ENCODE data around the gene ZEB2.

The ZEB2 gene

DNA sequence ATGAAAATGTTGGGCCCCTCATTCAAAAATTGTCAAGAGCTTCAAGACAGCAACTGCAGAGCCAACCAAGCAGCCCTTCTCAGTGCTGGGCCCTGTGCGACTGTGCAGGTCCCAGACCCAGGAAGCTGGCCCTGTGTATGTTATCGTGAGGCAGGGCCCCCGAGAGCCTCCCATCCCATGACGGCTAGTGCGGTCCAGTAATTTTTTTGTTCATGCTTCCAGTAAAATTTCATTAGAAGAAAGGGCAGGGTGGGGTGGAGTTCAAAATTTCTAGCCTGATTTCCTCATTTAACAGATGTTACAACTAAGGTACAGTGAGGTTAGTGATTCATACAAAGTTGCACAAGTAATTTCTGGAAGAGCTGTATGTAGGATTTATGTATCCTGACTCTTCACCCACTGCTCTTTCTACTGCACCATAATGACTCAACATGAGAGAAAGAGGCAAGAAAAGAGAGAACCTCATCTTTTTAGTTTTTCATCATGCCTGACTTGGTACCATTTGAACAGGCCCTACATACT lies 105.5 kb downstream of the ZEB2 start:
- DNase-seq: no peak

DNA sequence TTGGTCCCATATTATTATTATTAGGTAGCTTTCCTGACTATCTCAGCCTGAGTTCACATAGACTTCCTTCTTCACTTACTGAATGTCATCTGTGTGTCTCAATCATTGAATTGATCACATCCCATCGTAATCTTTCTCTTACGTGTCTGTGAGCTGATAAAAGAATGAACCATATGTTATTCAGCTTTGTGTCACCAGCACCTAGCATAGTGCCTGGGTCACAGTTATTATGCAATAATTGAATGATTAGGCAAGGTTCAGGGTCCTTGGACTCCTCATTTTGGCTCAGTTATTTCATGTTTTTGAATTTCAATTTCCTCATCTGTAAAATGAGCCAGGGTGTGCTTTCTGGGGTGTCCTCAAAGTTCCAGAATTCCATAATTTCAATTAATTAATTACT lies 107.2 kb downstream of the ZEB2 start:
- no peak for DNase-seq

DNA sequence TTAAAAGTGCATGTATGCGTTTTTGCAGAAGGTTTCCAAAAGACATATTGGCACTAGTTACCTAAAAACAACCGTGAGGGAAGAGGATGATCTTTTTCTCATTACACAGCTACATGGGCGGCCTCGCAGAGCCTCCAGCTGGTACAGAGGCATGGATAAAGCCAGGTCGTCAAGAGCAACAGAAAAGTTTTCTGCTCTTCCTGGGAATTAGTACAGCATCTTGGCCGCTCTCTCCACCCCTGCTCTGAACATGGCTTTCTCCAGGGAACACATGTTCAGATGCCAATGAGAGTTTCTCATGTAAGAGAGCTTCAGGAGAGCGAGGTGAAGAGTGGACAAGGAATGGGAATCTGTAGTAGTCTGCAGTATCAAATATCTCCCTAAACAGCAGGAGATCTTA lies 108.4 kb downstream of the ZEB2 start:
- DNase-seq: no peak

DNA sequence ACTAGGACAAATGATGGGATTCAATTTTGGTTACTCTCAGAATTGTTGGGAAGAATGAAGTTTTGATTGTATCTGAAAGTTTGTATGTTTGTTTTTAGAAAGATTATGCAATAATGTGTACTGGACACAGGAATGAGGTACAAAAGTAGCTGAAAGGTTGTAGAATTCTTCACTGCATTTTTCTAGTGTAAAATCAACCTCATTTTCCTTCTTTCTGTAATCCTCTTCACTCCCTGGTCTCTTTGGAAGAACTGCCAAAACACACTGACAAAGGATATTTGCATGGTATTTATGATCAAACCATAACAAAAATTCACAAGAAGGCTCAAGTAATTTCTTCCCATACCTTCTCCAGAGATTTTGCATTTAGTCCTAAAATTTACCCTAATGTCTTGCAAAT lies 110.7 kb downstream of the ZEB2 start:
- DNase-seq: no peak

DNA sequence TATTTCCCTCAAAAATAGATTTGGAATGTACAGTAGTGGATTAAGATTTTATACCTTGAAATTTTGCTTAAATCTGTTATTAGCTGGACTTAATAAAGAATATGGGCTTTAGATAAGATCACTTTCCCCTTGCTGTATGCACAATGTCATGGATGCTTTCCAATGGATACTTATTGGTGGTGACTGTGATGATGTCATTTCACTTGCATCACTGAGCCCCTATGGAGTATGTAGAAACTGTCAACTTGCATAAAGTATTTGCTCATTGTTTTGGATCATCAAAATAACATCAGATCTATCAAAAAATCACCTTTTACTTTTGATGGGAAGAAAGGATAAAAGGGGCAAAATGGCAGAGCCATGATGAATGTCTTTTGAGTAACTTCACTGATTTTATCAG lies 112.7 kb downstream of the ZEB2 start:
- no peak for DNase-seq

DNA sequence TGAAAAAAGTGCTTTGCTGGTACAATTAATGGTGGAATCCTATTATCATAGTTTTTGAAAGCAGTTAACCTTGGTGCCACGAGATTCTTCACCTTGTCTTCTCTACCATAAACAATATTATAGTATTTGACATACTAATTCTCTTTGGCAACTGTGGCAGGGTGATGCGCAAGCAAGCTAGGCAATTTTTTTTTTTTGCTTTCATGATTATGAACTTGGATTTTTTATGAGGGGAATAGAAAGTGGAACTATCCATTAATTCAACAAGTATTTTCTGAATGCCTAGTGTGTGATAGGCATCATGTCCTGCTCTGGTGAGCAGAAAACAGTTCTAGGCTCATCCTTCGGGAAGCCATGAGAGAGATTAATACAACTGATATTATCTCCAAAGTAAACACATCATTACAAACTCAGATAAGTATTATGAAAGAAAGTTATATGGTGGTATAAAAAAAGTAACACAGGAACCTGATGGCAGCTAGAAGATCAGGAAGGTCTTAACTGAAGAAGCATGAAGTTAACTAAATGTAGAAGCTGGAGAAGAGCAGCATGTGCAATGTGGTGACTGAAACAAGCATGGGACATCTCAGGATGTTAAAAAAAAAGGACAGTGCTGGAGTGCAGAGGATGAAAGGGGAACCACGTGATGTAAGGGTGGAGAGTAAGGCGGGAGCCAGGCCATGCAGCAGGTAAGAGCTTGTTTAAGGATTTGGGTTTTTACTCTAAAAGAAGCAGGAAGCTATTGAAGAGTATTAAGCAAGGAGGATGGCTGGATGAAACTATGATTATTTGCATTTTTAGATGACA lies 113.7 kb downstream of the ZEB2 start:
- no peak for DNase-seq

DNA sequence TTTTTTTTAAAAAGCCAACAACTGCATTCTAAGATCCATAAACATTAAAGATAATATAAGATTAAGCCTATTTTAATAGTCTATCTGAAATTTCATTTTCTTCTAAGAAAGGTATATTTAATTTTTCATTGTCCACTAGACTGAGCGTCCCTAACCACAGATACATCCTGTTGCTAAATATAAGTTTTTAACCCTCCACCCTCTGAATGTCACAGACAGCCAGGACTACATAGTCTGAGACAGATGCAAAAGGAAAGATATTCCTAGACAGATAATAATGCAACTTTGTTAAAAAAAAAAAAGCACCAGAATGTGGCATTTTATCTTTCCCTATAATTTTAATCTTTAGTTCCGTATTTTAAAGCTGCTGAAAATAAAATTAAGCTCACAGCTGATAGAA lies 114.6 kb downstream of the ZEB2 start:
- no peak for DNase-seq

DNA sequence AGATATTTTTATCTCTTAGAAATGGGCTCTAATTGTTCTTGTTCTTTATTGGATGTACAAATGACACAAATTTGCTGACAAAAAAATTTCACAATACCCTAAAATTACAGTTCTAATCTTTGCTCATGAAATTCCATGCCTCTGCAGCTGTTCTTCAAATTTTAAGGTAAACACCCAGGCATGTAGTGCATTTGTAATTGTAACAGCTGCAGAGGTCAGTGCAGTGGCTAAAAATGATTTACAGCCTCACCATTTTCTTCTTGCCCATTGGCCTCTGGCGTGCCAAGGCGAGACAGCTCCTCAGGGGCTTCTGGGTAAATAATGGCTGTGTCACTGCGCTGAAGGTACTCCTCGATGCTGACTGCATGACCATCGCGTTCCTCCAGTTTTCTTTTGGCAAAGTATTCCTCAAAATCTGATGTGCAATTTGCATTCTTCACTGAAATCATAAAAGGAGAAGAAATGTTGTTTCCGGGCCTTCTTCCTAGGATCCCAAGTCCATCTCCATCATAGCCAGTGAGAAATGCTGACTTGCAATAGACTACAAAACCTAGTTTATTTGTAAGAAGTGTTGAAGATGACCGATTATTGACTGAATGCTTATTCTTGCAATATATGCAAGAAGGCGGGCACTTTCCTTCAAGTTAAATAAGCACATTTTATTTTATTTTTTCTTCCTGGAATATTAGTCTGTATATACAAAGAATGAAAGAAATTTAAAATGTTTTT lies 115.2 kb downstream of the ZEB2 start:
- no peak for DNase-seq

DNA sequence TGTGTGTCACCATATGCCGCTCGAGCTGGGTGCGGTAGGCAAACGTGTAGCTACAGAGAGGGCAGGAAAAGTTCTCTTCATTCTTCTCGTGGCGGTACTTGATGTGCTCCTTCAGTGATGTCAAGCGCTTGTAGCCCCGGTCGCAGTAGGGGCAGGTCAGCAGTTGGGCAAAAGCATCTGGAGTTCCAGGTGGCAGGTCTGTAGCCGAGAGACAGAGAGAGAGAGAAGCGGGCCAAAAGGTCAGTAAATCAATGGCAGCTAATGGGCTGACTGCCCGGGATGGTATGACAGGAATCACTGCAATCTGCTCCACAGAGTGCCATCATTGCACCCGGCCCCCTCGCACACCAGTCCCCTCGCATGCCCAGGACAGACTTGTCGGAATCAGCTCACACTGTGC lies 116.0 kb downstream of the ZEB2 start:
- DNase-seq: no peak

DNA sequence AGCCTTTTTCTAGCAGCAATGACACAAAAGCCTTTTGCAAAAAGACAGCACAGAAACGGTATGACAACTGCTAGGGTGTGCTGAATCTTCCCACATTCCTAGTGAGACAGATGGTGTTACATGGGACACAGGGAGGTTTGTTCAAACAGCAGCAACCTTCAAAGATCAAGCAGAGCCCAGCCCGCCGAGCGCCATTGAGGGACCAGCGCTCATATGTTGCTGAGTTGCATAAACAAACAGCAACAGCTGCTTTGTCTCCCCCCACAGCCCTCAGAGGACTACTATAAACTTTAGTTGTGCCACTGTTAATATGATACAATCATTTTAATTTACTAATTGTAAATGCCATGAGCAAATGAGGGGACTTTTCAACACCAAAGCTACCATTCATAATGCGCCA lies 117.7 kb downstream of the ZEB2 start:
- DNase-seq: no peak

DNA sequence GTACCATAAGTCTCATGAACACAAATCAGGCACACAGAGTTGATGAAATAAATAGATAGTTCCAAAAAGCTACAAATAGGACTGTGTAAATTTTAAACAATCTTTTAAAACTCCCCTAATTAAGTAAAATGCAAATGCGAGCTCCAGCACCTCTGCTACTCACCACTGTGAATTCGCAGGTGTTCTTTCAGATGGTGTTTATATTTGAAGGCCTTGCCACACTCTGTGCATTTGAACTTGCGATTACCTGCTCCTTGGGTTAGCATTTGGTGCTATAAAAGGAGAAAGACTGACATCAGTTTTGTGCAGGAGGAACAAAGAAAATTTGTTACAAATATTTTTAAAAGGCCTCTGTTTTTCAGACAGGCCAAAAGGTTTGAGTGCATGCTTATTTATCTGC lies 118.9 kb downstream of the ZEB2 start:
- no peak for DNase-seq

DNA sequence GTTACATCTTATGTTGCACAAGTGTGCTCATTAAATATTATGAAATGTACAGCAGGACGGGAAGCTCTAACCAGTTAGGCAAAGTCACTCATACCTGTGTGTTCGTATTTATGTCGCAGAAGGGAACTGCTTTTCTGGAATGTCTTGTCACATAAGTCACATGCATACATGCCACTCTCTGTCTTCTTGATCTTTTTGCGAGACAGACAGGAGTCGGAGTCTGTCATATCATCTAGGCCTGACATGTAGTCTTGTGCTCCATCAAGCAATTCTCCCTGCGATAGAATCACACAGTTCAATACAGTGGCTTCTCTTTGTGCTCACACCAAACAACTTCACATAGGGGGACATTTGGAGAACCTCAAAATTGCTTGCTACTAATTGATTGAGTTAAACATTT lies 123.6 kb downstream of the ZEB2 start:
- DNase-seq: no peak

DNA sequence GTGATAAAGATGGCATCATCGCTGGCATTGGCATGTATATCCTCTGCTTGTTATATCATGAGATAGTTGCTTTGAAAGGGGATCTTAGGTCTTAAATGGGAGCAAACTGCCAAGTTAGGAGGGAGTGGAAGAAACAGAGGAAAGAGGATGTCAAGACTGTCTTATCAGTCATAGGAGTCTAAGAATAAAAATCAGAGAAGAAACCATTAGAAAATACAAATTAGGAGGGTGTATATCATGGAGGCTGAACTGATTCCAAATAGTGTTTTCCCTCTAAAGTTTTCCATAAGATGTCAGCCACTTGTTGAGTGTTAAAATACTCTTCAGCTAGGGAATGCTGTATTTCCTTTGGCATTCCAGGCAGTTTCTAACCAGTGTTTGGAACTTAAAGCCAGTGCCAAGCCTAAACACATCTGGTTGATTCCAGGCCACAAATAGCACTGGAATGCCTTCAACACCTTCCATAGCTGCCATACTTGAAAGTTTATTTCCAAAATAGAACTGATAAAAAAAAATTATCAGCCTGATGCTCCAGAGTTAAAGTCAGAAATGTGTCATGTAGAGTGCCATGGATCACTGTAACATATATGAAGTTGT lies 129.4 kb downstream of the ZEB2 start:
- DNase-seq: no peak

DNA sequence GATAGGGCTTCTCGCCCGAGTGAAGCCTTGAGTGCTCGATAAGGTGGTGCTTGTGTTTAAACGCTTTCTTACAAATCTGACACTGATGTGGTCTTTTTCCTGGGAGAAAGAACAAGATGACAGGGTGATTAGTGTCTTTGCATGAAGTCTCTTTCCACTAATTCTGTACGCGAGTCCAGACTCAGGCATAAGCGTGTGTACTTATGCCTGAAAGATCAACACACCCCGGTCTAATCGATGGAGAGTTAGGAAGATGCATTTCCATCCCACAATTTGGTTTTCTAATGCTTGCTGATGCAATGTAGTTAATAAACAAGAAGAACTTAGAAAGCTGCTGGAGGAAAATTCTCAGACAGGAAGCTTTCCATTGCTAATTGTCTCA lies 130.0 kb downstream of the ZEB2 start:
- DNase-seq: no peak

DNA sequence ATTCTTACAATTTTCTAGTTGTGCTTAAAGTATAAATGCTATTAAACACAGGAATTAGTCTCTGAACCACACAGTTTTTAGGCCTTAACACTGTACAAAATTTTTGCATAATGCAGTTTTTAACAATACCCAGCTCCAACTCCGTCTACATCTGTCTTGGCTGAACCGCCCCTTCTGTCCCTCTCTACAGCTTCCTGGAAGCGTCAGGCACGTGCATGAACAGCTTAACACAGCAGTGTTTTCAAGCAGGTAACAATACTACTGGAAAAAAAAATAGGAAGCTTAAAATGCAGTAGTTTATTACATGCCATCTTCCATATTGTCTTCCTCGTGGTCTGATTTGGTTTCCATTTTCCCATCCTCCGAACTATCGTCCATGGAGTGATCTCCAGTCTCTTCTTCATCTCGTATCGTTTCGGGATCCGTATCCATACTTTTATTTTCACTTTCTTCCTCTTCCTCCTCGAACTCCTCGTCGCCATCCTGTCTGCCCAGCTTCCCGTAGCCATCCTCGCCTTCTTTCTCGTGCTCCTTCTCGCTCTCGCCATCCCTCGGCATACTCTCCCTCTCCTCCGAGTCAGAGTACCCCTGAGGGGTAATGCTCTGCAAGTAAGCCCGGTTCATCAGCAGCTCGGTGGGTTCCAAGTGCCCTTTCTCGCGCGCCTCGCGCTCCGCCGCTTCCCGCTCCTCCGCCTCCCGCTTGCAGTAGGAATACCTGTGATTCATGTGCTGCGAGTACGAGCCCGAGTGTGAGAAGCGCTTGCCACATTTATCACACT lies 130.6 kb downstream of the ZEB2 start:
- DNase-seq: no peak

DNA sequence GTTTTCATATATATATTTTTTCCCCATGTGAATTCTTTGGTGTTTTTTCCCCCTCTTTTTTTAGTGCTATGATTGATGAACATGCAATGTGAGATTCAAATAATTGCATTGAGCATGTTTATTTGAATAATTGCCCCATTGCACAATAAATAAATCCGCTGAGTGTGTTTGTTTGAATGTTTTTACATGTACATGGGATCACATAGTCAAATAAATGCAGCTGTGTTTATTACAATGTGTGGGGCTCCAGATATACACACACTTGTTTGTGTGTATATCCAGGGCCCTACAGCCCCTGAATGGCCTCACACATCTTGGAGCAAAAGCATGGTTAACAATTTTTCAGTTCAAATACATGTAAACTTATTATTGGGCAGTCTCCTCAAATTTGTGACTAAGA lies 134.5 kb downstream of the ZEB2 start:
- no peak for DNase-seq

DNA sequence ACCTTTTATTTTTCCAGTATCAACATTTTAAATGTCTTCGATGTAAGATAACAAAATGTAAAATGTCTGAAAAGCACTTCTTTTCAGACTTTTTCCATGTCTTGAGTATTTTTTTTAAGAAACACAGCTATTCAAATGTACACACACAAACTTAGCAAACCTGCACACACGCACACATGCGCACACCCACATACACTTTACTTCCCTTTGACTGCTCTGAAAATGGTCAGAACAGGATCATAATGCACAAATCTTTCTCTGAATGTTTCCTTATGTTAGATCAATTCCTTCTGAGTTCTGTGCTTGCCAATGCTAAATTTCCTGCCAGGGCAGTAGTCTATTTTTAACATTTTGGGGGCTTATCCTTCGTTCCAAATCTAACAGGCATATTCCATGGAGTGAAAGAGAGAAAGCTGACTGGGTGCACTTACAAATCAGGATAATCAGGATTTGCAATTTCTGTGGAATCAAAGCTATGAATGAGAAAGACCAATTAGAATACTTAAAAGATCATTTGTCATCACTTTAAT lies 136.3 kb downstream of the ZEB2 start:
- no peak for DNase-seq

DNA sequence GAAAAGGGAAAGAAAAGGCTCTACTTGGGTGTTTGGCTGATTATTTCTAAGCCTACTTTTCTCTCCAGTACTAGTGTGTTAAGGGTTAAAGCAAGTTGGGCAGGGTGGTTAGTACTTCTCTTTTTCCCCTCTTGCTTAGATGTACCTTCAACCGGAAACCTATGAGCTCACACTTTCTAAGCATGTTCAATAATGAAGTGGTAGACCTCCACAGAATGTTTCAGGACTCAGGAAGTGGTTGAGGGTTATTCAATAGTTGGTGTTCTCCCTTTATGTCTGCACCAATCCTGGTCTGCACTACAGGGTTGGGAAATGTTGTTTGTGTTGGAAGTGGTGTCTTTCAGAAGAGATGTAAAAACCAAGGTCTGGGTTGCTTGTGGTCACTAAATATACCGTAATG lies 137.1 kb downstream of the ZEB2 start:
- no peak for DNase-seq

DNA sequence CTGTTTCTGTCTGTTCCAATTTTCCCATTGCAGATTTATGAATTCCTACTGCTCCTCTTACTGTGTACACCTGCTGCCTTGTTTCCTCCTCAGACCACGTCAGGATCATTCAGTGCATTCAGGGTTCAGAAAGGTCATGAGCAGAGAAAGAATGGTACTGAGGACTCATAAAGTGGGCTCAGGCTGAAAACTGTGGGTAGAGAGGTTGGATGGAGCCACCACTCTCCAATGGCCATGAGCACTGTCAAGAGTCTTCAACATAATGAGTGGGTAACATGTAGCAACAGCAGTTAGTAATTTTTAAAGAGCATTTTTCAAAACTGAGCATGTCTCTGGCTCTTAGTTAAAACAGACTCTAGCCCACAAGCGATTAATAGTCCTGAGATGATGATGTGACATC lies 138.2 kb downstream of the ZEB2 start:
- DNase-seq: no peak

DNA sequence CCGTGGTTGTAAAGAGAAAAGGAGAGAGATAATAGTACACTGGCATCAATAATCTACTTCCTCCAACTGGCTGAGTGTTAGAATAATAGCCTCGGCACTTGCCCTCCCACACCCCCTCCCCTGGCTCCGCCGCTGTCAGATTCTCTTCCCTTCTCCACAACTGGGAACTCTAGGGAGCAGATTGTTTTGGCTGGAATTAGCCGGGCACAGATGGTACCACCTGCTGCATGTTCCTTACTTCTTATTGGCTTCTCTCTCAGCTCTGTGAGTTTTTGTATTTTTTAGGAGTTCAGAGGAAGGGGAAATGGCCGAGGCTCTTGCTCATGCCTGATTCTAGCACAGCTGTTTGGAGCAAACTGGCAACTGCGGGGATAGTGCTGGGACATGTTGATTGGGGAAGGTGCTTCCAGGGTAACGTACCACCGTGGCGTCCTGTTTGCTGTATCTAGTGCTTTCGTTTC lies 140.0 kb downstream of the ZEB2 start:
- no peak for DNase-seq

DNA sequence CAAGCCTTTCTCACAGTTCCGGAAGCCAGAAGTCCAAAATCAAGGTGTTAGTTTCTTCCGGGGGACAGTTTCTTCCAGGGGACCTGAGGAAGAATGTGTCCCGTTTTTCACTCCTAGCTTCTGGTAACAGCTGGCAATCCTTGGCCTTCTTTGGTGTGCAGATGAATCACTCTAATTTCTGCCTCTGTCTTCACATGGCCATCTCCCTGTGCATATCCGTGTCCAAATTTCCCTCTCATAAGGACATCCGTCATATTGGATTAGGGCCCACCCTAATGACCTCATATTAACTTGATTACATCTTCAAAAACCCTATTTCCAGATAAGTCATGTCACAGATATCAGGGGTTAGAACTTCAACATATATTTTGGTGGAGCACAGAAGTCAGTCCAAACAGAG lies 141.4 kb downstream of the ZEB2 start:
- DNase-seq: no peak

DNA sequence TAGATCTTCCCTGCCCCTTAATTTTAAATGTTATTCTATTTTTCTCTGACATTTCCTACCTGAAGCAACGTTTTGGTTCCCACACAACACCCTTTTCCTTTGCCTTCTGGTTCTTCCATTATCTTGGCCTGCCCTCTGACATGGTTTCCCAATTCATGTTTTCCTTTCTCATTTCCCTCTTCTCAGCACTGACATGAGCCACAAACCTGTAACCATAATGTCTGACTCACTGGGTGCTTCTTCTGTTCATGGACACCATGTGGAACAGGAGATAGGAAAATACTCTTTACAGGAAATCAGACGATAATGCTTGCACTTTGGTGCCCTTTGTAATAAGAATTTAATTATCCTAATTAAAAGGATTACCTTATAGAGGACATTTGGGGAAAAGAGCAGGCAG lies 142.0 kb downstream of the ZEB2 start:
- no peak for DNase-seq

DNA sequence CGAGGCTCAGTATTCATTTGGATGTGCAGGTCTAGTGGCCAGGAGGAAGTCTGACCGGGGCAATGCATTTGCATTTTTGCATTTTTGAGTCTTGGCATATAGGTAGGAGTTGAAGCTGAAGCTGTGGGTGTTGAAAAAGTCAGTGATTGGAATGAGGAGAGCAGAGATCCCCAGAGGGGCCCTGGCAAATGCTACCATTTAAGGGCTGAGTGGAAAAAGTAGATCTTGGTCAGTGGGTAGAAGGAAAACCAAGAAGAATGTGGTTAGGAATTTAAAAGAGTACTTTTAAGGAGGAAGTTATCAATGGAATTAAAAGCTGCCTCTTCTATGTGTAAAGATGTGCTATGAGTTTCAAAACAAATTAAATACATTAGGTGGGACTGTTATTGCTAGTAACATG lies 143.0 kb downstream of the ZEB2 start:
- no peak for DNase-seq

Data from activated CD4-positive, alpha-beta T cell treated with anti-CD3 and anti-CD28 coated beads, Interleukin-2, amount 50 U/mL, for 1 hour (primary cell).